ENCODE data around the gene TAF4B. TPM values are rescaled to one million over a fixed set of nuclear protein-coding genes. Genes with fewer than 3 reads are reported as not detected.

Gene TAF4B
- total and polyA plus RNA-seq, 10 donors = 6.4 to 23.8 (median 10.1) TPM

DNA sequence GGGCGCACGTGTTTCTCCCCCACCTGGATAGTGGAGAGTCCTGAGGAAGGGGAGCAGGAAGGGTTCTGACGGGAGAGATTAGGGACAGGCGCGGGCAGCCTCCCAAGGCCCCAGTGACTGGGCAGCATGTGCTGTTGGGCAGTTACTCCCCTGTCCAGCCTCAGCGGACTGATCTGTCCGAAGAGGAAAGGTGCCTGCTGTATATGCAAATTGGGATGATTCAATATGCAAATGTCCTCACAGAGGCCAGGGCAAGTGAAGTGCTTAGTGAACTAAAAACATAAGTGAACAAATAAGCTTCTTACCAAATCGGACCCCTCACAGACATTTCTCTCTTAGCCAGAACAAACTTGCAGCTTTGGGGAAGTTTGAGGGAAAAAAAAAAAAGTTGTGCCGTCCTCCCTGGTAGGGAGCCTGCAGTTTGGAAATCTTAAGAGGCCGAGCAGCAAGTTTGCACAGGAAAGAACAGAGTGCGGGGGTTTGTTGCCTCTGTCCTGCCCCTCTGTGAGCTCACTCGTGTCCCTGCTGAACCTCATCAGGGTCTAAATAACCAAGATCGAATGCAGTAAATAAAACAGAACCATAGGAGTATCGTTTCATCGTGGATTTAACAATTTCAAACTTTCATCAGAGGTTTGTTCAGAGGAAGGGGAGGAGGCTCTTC, 180.7 kb downstream of the TAF4B start:
- Histone ChIP-seq H3K36me3 (no peaks in the 10 kb centered on the region), H3K4me3 (no peak overlapping the region), H3K27ac (no peak overlapping the region), H3K9me3 (peaks cover 0 to under 1% (median 0%) of the 10 kb centered on the region in 8 donors), H3K27me3 (replicated peaks in 1 of 7) (no peaks in the 10 kb centered on the region), H3K4me1 (no peaks in the 10 kb centered on the region)
- intact Hi-C loops (cut with DNase I; ENCODE audit: low total_unique reads) = no loop called here
- WGBS, 5 donors = 78 to 83% (median 81%) methylated on average over 15 of the region's 15 CpGs
- TF ChIP-seq POLR2AphosphoS5 (IDR thresholded peaks at IDR 0.05) = no peak
- no peak for TF ChIP-seq POLR2A (IDR thresholded peaks at IDR 0.05)
- TF ChIP-seq, protein P1, sequence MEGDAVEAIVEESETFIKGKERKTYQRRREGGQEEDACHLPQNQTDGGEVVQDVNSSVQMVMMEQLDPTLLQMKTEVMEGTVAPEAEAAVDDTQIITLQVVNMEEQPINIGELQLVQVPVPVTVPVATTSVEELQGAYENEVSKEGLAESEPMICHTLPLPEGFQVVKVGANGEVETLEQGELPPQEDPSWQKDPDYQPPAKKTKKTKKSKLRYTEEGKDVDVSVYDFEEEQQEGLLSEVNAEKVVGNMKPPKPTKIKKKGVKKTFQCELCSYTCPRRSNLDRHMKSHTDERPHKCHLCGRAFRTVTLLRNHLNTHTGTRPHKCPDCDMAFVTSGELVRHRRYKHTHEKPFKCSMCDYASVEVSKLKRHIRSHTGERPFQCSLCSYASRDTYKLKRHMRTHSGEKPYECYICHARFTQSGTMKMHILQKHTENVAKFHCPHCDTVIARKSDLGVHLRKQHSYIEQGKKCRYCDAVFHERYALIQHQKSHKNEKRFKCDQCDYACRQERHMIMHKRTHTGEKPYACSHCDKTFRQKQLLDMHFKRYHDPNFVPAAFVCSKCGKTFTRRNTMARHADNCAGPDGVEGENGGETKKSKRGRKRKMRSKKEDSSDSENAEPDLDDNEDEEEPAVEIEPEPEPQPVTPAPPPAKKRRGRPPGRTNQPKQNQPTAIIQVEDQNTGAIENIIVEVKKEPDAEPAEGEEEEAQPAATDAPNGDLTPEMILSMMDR (IDR thresholded peaks at IDR 0.05 in 8 of 11, conservative IDR thresholded peaks at IDR 0.05 in 3 of 11) = no peak
- no peak for DNase-seq

GRCh38 chr18:26407736-26408601, 181.7 kb downstream of the TAF4B start:
- Histone ChIP-seq H3K27ac (no peak overlapping the region), H3K27me3 (replicated peaks in 1 of 7) (no peaks in the 10 kb centered on the region), H3K9me3 (peaks cover 0 to 7% (median 0%) of the 10 kb centered on the region in 8 donors), H3K4me1 (no peaks in the 10 kb centered on the region), H3K4me3 (no peak overlapping the region), H3K36me3 (no peaks in the 10 kb centered on the region)
- intact Hi-C loops (cut with DNase I; ENCODE audit: low total_unique reads) = no loop called here
- no peak for DNase-seq
- WGBS, 5 donors = 89 to 98% (median 91%) methylated on average over 16 of the region's 16 CpGs
- TF ChIP-seq, protein P1 (IDR thresholded peaks at IDR 0.05 in 8 of 11, conservative IDR thresholded peaks at IDR 0.05 in 3 of 11) = no peak
- TF ChIP-seq POLR2AphosphoS5 (IDR thresholded peaks at IDR 0.05) (no peak), POLR2A (IDR thresholded peaks at IDR 0.05) (no peak)

- intact Hi-C loops (cut with DNase I; ENCODE audit: low total_unique reads) = no loop called here
- peaks cover 0 to 7% (median 0%) of the 10 kb centered on the region in 8 donors for H3K9me3 ChIP-seq
These were observed 182.8 kb downstream of the TAF4B start for GRCh38 chr18:26409091-26409490.

GRCh38 chr18:26414901-26415440, 188.7 kb downstream of the TAF4B start:
- no peaks in the 10 kb centered on the region for H3K4me1 ChIP-seq

More at GRCh38 chr18:26409091-26409490, 182.8 kb downstream of the TAF4B start:
- DNase-seq = no peak
- no peak overlapping the region for H3K27ac ChIP-seq
- TF ChIP-seq POLR2AphosphoS5 (IDR thresholded peaks at IDR 0.05) = no peak
- H3K27me3 ChIP-seq (replicated peaks in 1 of 7) = no peaks in the 10 kb centered on the region
- 77 to 87% (median 80%) methylated on average over 4 of the region's 4 CpGs for WGBS, 5 donors
- H3K4me1 ChIP-seq = no peaks in the 10 kb centered on the region
- no peaks in the 10 kb centered on the region for H3K36me3 ChIP-seq
- H3K4me3 ChIP-seq = no peak overlapping the region

More at GRCh38 chr18:26414901-26415440, 188.7 kb downstream of the TAF4B start:
- TF ChIP-seq POLR2A (IDR thresholded peaks at IDR 0.05) (no peak), POLR2AphosphoS5 (IDR thresholded peaks at IDR 0.05) (no peak)
- TF ChIP-seq, protein P1 (IDR thresholded peaks at IDR 0.05 in 8 of 11, conservative IDR thresholded peaks at IDR 0.05 in 3 of 11) = no peak
- Histone ChIP-seq H3K27me3 (replicated peaks in 1 of 7) (no peaks in the 10 kb centered on the region), H3K27ac (no peak overlapping the region), H3K36me3 (no peaks in the 10 kb centered on the region), H3K4me3 (no peak overlapping the region), H3K9me3 (peaks cover 0 to 7% (median 0%) of the 10 kb centered on the region in 8 donors)
- no peak for DNase-seq
- WGBS, 5 donors = 48 to 64% (median 59%) methylated on average over 4 of the region's 4 CpGs
- intact Hi-C loops (cut with DNase I; ENCODE audit: low total_unique reads) = no loop called here
